ENCODE measurements around the gene BIN1. TPM values are rescaled to one million over a fixed set of nuclear protein-coding genes. Genes with fewer than 3 reads are reported as not detected.

Gene BIN1
- total RNA-seq, 4 donors from 2014 or later, result 33.3 to 39.7 (median 38.4) TPM

- in situ Hi-C loops (cut with MboI; ENCODE audit: low pct_ligation_motif_present in 1 of 4, low pct_unique_long_range_greater_than_20kb in 1 of 4, low sequenced_read_pairs in 3 of 4), result no loop called here
- WGBS, 2 donors (ENCODE audit: low coverage in 1 of 2), result 75% methylated on average over 6 of the region's 6 CpGs; no CpG with 5 or more reads in 1 of the 2 donors
- intact Hi-C loops (cut with DNase I; ENCODE audit: low total_unique reads), result no loop called here
These were observed 31.1 kb downstream of the BIN1 start for GRCh38 chr2:127075821-127076220.

GRCh38 chr2:127074936-127075335 is 32.0 kb downstream of the BIN1 start:
- Histone ChIP-seq H3K9me3 (no peaks in the 10 kb centered on the region), H3K27ac (no peak overlapping the region), H3K4me1 (peaks cover 0 to 18% (median 4%) of the 10 kb centered on the region in 4 donors), H3K27me3 (no peaks in the 10 kb centered on the region), H3K36me3 (no peaks in the 10 kb centered on the region), H3K4me3 (no peak overlapping the region)
- no peak for DNase-seq
- intact Hi-C loops (cut with DNase I; ENCODE audit: low total_unique reads) (no loop called here), in situ Hi-C loops (cut with MboI; ENCODE audit: low pct_ligation_motif_present in 1 of 4, low pct_unique_long_range_greater_than_20kb in 1 of 4, low sequenced_read_pairs in 3 of 4) (no loop called here)
- WGBS, 2 donors (ENCODE audit: low coverage in 1 of 2), result 74% methylated on average over 3 of the region's 3 CpGs; no CpG with 5 or more reads in 1 of the 2 donors
- TF ChIP-seq POLR2AphosphoS5 (IDR thresholded peaks at IDR 0.05) (no peak), CTCF (IDR thresholded peaks at IDR 0.05) (no peak), POLR2A (IDR thresholded peaks at IDR 0.05) (no peak), EP300 (IDR thresholded peaks at IDR 0.05; ENCODE audit: low read depth) (no peak)

More at GRCh38 chr2:127075821-127076220, 31.1 kb downstream of the BIN1 start:
- H3K27ac ChIP-seq, result no peak overlapping the region
- no peak overlapping the region for H3K4me3 ChIP-seq
- no peaks in the 10 kb centered on the region for H3K27me3 ChIP-seq
- no peaks in the 10 kb centered on the region for H3K36me3 ChIP-seq
- peaks cover 3 to 26% (median 13%) of the 10 kb centered on the region in 4 donors for H3K4me1 ChIP-seq
- no peak for DNase-seq
- H3K9me3 ChIP-seq, result no peaks in the 10 kb centered on the region
- TF ChIP-seq EP300 (IDR thresholded peaks at IDR 0.05; ENCODE audit: low read depth) (no peak), POLR2A (IDR thresholded peaks at IDR 0.05) (no peak), POLR2AphosphoS5 (IDR thresholded peaks at IDR 0.05) (no peak), CTCF (IDR thresholded peaks at IDR 0.05) (no peak)

GRCh38 chr2:127074358-127074757 is 32.6 kb downstream of the BIN1 start:
- TF ChIP-seq CTCF (IDR thresholded peaks at IDR 0.05) (no peak), POLR2AphosphoS5 (IDR thresholded peaks at IDR 0.05) (no peak), EP300 (IDR thresholded peaks at IDR 0.05; ENCODE audit: low read depth) (no peak), POLR2A (IDR thresholded peaks at IDR 0.05) (no peak)
- H3K9me3 ChIP-seq, result no peaks in the 10 kb centered on the region
- no peaks in the 10 kb centered on the region for H3K27me3 ChIP-seq
- peaks cover 0 to 16% (median 2%) of the 10 kb centered on the region in 4 donors for H3K4me1 ChIP-seq
- no peak overlapping the region for H3K27ac ChIP-seq
- no peak overlapping the region for H3K4me3 ChIP-seq
- intact Hi-C loops (cut with DNase I; ENCODE audit: low total_unique reads), result no loop called here
- no peak for DNase-seq
- WGBS, 2 donors (ENCODE audit: low coverage in 1 of 2), result 79% methylated on average over 3 of the region's 3 CpGs; no CpG with 5 or more reads in 1 of the 2 donors
- in situ Hi-C loops (cut with MboI; ENCODE audit: low pct_ligation_motif_present in 1 of 4, low pct_unique_long_range_greater_than_20kb in 1 of 4, low sequenced_read_pairs in 3 of 4), result no loop called here
- no peaks in the 10 kb centered on the region for H3K36me3 ChIP-seq

GRCh38 chr2:127072970-127073369 is 34.0 kb downstream of the BIN1 start:
- H3K4me3 ChIP-seq, result no peak overlapping the region
- no peaks in the 10 kb centered on the region for H3K36me3 ChIP-seq
- intact Hi-C loops (cut with DNase I; ENCODE audit: low total_unique reads), result no loop called here
- TF ChIP-seq POLR2A (IDR thresholded peaks at IDR 0.05), result no peak
- TF ChIP-seq EP300 (IDR thresholded peaks at IDR 0.05; ENCODE audit: low read depth), result no peak
- TF ChIP-seq CTCF (IDR thresholded peaks at IDR 0.05), result no peak
- TF ChIP-seq POLR2AphosphoS5 (IDR thresholded peaks at IDR 0.05), result no peak
- in situ Hi-C loops (cut with MboI; ENCODE audit: low pct_ligation_motif_present in 1 of 4, low pct_unique_long_range_greater_than_20kb in 1 of 4, low sequenced_read_pairs in 3 of 4), result no loop called here
- no peaks in the 10 kb centered on the region for H3K27me3 ChIP-seq
- 74% methylated on average over 15 of the region's 15 CpGs; no CpG with 5 or more reads in 1 of the 2 donors for WGBS, 2 donors (ENCODE audit: low coverage in 1 of 2)
- DNase-seq, result no peak
- H3K27ac ChIP-seq, result no peak overlapping the region
- no peaks in the 10 kb centered on the region for H3K9me3 ChIP-seq
- H3K4me1 ChIP-seq, result peaks cover 0 to 7% (median 0%) of the 10 kb centered on the region in 4 donors

All from transverse colon (tissue), 4 donors.